HS-5 (cell line): Measurements from ENCODE around the gene GPR18.

ENCODE experiments used
- DNase-seq: peaks from one replicate; pipeline ENCODE4 v3.0.0-alpha.2; 2012; ENCODE audit warnings: low read depth

The GPR18 gene

GRCh38 chr13:99258210-99258860 lies at the start of gene GPR18:
Gene GPR18, minus strand, starts transcription at chr13:99258379. Its CDS starts 2,507 bp downstream, at chr13:99255872.
- no peak for DNase-seq

- no peak for DNase-seq
Observed at GRCh38 chr13:99307648-99308339, 49.6 kb upstream of the GPR18 start.

GRCh38 chr13:99307247-99307646 lies 49.1 kb upstream of the GPR18 start, which contains the start of gene GPR183:
Gene GPR183, minus strand, starts transcription at chr13:99307399. Its CDS starts 11,254 bp downstream, at chr13:99296145.
- no peak for DNase-seq

GRCh38 chr13:99305566-99305965 lies 47.4 kb upstream of the GPR18 start:
- DNase-seq = no peak

- DNase-seq = no peak
Observed at GRCh38 chr13:99305158-99305557, 47.0 kb upstream of the GPR18 start.

- DNase-seq = no peak
Observed at GRCh38 chr13:99304541-99304940, 46.4 kb upstream of the GPR18 start.

- no peak for DNase-seq
Observed at GRCh38 chr13:99303863-99304521, 45.8 kb upstream of the GPR18 start.

GRCh38 chr13:99302637-99303505 lies 44.7 kb upstream of the GPR18 start:
- no peak for DNase-seq

GRCh38 chr13:99301913-99302636 lies 43.9 kb upstream of the GPR18 start:
- DNase-seq = no peak

GRCh38 chr13:99301056-99301838 lies 43.1 kb upstream of the GPR18 start:
- DNase-seq = no peak

GRCh38 chr13:99299920-99300341 lies 41.8 kb upstream of the GPR18 start:
- no peak for DNase-seq

GRCh38 chr13:99299256-99299919 lies 41.2 kb upstream of the GPR18 start:
- DNase-seq = no peak

- no peak for DNase-seq
Observed at GRCh38 chr13:99298056-99298455, 39.9 kb upstream of the GPR18 start.

- DNase-seq = no peak
Observed at GRCh38 chr13:99297331-99297730, 39.2 kb upstream of the GPR18 start.

GRCh38 chr13:99296398-99296797 lies 38.2 kb upstream of the GPR18 start:
- no peak for DNase-seq

GRCh38 chr13:99295488-99296252 lies 37.5 kb upstream of the GPR18 start:
- DNase-seq = no peak

GRCh38 chr13:99294958-99295357 lies 36.8 kb upstream of the GPR18 start:
- no peak for DNase-seq

- no peak for DNase-seq
Observed at GRCh38 chr13:99294198-99294597, 36.0 kb upstream of the GPR18 start.

GRCh38 chr13:99293178-99293577 lies 35.0 kb upstream of the GPR18 start:
- DNase-seq = no peak
